HL-60 (cell line): ENCODE data around the gene TDRD3.

Source experiments
- CTCF ChIP-seq: IDR thresholded peaks from one replicate; pipeline ENCODE4 v1.5.1; 2011; ENCODE audit warnings: low read length, control low read depth, inconsistent platforms; ENCODE audit not compliant: insufficient read depth
- GABPA ChIP-seq: IDR thresholded peaks from 2 replicates; pipeline ENCODE4 v1.6.1; 2012; ENCODE audit warnings: low read depth
- POLR2AphosphoS5 ChIP-seq: IDR thresholded peaks from 2 replicates; pipeline ENCODE4 v1.6.1; 2012; ENCODE audit warnings: low read depth

GRCh38 chr13:60370343-60370742 is 26.7 kb upstream of the TDRD3 start:
- TF ChIP-seq CTCF (no peak), POLR2AphosphoS5 (no peak), GABPA (no peak)
